Gastroesophageal sphincter (tissue), 3 donors: ENCODE measurements around the gene ROPN1B.

Experiments
- EP300 ChIP-seq: sonication (generic); formaldehyde crosslinking; IDR thresholded peaks from one replicate; pipeline ENCODE4 v1.6.1; 2017; ENCODE audit warnings: antibody characterized with exemption, mild to moderate bottlenecking
- POLR2A ChIP-seq, 2 donors: fragments of 450-650 bp; IDR thresholded peaks; one replicate each; pipeline ENCODE4 v1.6.1; 2017; ENCODE audit warnings: antibody characterized with exemption in 2 of 2, mild to moderate bottlenecking in 2 of 2, moderate library complexity in 1 of 2
- POLR2AphosphoS5 ChIP-seq: sonication (generic); formaldehyde crosslinking; IDR thresholded peaks from one replicate; pipeline ENCODE4 v1.6.1; 2017; ENCODE audit warnings: antibody characterized with exemption
- TF ChIP-seq, protein P1 (sequence below), 4 experiments: fragments of 200-600 bp in 2 of 4; fragments of 450-650 bp in 2 of 4; sonication (generic) in 1 of 4; IDR thresholded peaks; one replicate each; pipeline ENCODE4 v1.5.1; 2017 to 2019; ENCODE audit warnings: antibody characterized with exemption in 4 of 4, mild to moderate bottlenecking in 2 of 4, moderate library complexity in 2 of 4

DNA sequence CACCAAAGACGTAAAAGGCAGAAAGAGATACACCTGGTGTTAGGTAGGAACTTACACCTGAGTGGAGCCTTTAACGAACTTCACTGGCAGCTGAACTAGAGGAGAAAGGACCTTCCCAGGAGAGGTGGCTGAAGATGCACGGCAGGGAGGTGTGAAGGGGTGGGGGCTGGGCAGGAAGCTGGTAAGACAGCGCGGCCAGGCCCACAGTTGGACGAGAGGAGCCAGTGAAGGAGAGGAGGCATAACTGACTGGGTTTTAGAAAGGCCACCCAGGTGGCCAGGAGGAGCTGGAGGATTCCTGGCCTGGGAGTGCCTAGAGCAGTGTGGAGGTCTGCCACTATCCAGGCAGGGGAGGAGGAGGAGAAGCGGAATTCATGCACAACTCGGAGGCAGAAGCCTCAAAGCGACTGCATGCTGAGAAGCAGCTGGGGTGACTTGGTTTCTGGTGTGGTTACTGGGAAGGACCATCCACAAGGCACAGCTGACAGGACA, 63.0 kb downstream of the ROPN1B start:
- TF ChIP-seq, protein P1, sequence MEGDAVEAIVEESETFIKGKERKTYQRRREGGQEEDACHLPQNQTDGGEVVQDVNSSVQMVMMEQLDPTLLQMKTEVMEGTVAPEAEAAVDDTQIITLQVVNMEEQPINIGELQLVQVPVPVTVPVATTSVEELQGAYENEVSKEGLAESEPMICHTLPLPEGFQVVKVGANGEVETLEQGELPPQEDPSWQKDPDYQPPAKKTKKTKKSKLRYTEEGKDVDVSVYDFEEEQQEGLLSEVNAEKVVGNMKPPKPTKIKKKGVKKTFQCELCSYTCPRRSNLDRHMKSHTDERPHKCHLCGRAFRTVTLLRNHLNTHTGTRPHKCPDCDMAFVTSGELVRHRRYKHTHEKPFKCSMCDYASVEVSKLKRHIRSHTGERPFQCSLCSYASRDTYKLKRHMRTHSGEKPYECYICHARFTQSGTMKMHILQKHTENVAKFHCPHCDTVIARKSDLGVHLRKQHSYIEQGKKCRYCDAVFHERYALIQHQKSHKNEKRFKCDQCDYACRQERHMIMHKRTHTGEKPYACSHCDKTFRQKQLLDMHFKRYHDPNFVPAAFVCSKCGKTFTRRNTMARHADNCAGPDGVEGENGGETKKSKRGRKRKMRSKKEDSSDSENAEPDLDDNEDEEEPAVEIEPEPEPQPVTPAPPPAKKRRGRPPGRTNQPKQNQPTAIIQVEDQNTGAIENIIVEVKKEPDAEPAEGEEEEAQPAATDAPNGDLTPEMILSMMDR (IDR thresholded peaks at IDR 0.05): no peak
- TF ChIP-seq POLR2A (IDR thresholded peaks at IDR 0.05) (no peak), EP300 (no peak), POLR2AphosphoS5 (no peak)
